KMS-11 (cell line): ENCODE data around the gene NANOG.
"Not testable (repeated sequence)": the region's sequence is repeated elsewhere in the genome, so short reads cannot be mapped to it uniquely, and the experiment has no call there.

ENCODE experiments used
- H2AFZ ChIP-seq: fragments of 200-600 bp; sonication (generic); 2 replicates; pipeline ENCODE4 v1.6.1; 2016; ENCODE audit warnings: antibody characterized with exemption, mixed run types, low read depth
- H3K27ac ChIP-seq: fragments of 200-600 bp; sonication (generic); 2 replicates; pipeline ENCODE4 v1.6.1; 2016; ENCODE audit warnings: mild to moderate bottlenecking, mixed run types
- H3K27me3 ChIP-seq: fragments of 200-600 bp; sonication (generic); 2 replicates; pipeline ENCODE4 v1.6.1; 2017; ENCODE audit warnings: mild to moderate bottlenecking, low read depth, mixed run types, moderate library complexity; ENCODE audit not compliant: insufficient read depth
- H3K36me3 ChIP-seq: fragments of 200-600 bp; sonication (generic); 2 replicates; pipeline ENCODE4 v1.6.1; 2017; ENCODE audit warnings: mild to moderate bottlenecking, mixed run types; ENCODE audit not compliant: insufficient read depth
- H3K4me1 ChIP-seq: fragments of 200-600 bp; sonication (generic); 2 replicates; pipeline ENCODE4 v1.6.1; 2016; ENCODE audit warnings: mild to moderate bottlenecking, low read depth, mixed run types; ENCODE audit not compliant: poor library complexity, severe bottlenecking
- H3K4me2 ChIP-seq: fragments of 200-600 bp; sonication (generic); 2 replicates; pipeline ENCODE4 v1.7.0; 2016; ENCODE audit warnings: mild to moderate bottlenecking, mixed run types
- H3K4me3 ChIP-seq: fragments of 200-600 bp; sonication (generic); IDR thresholded peaks from 2 replicates; pipeline ENCODE4 v1.6.1; 2017; ENCODE audit warnings: low read depth, low read length, mixed read lengths; ENCODE audit not compliant: insufficient read depth
- H3K79me2 ChIP-seq: fragments of 200-600 bp; sonication (generic); 2 replicates; pipeline ENCODE4 v1.6.1; 2016; ENCODE audit warnings: low read depth, mixed run types; ENCODE audit not compliant: insufficient read depth
- H3K9ac ChIP-seq: fragments of 200-600 bp; sonication (generic); 2 replicates; pipeline ENCODE4 v1.6.1; 2016; ENCODE audit warnings: mild to moderate bottlenecking, mixed run types
- H4K20me1 ChIP-seq: fragments of 200-600 bp; sonication (generic); 2 replicates; pipeline ENCODE4 v1.6.1; 2016; ENCODE audit warnings: mild to moderate bottlenecking, mixed run types; ENCODE audit not compliant: insufficient read depth
- CTCF ChIP-seq: fragments of 200-600 bp; sonication (generic); conservative IDR thresholded peaks from 2 replicates; pipeline ENCODE4 v1.6.1; 2017; ENCODE audit warnings: low read depth, mild to moderate bottlenecking, antibody characterized with exemption, low read length, moderate library complexity, mixed read lengths

Gene NANOG

GRCh38 chr12:7769999-7770398 lies 19.2 kb upstream of the NANOG start:
- H3K79me2 ChIP-seq: no peaks in the 10 kb centered on the region
- H4K20me1 ChIP-seq: no peaks in the 10 kb centered on the region
- H3K4me2 ChIP-seq: no peak overlapping the region
- H3K9ac ChIP-seq: no peak overlapping the region
- H3K27ac ChIP-seq: no peak overlapping the region
- no peak overlapping the region for H3K4me3 ChIP-seq
- no peak for TF ChIP-seq CTCF
- no peaks in the 10 kb centered on the region for H3K36me3 ChIP-seq
- no peaks in the 10 kb centered on the region for H3K4me1 ChIP-seq
- no peak overlapping the region for H2AFZ ChIP-seq
- no peaks in the 10 kb centered on the region for H3K27me3 ChIP-seq

- Histone ChIP-seq H2AFZ (no peak overlapping the region), H4K20me1 (no peaks in the 10 kb centered on the region), H3K4me3 (no peak overlapping the region), H3K27me3 (no peaks in the 10 kb centered on the region), H3K79me2 (no peaks in the 10 kb centered on the region), H3K9ac (no peak overlapping the region), H3K4me1 (no peaks in the 10 kb centered on the region), H3K27ac (no peak overlapping the region), H3K4me2 (no peak overlapping the region), H3K36me3 (no peaks in the 10 kb centered on the region)
- no peak for TF ChIP-seq CTCF
These were observed 7.9 kb upstream of the NANOG start for GRCh38 chr12:7781274-7781673.

GRCh38 chr12:7782055-7782454 lies 7.1 kb upstream of the NANOG start:
- Histone ChIP-seq H3K4me2 (no peak overlapping the region), H3K27me3 (no peaks in the 10 kb centered on the region), H3K36me3 (no peaks in the 10 kb centered on the region), H3K4me1 (no peaks in the 10 kb centered on the region), H3K79me2 (no peaks in the 10 kb centered on the region), H3K27ac (no peak overlapping the region), H3K4me3 (no peak overlapping the region), H3K9ac (no peak overlapping the region), H2AFZ (no peak overlapping the region), H4K20me1 (no peaks in the 10 kb centered on the region)
- TF ChIP-seq CTCF: no peak

GRCh38 chr12:7783433-7783832 lies 5.8 kb upstream of the NANOG start:
- not testable (repeated sequence) for H3K4me1 ChIP-seq, H3K79me2 ChIP-seq, H3K27ac ChIP-seq, H4K20me1 ChIP-seq, H3K4me3 ChIP-seq, H3K27me3 ChIP-seq, H3K9ac ChIP-seq, H3K36me3 ChIP-seq, H3K4me2 ChIP-seq, H2AFZ ChIP-seq

GRCh38 chr12:7784701-7785100 lies 4.5 kb upstream of the NANOG start:
- Histone ChIP-seq H3K4me3 (no peak overlapping the region), H2AFZ (no peak overlapping the region), H3K4me2 (no peak overlapping the region), H3K79me2 (no peaks in the 10 kb centered on the region), H3K4me1 (no peaks in the 10 kb centered on the region), H4K20me1 (no peaks in the 10 kb centered on the region), H3K36me3 (no peaks in the 10 kb centered on the region), H3K27me3 (no peaks in the 10 kb centered on the region), H3K9ac (no peak overlapping the region), H3K27ac (no peak overlapping the region)
- no peak for TF ChIP-seq CTCF
